ENCODE data around the gene DOK5. TPM values are rescaled to one million over a fixed set of nuclear protein-coding genes. Genes with fewer than 3 reads are reported as not detected.

The DOK5 gene
- total and polyA plus RNA-seq, 9 of the 15 experiments (the other 6 are each of a cell fraction or from before 2014, with no cell fraction given), result not detected

DNA sequence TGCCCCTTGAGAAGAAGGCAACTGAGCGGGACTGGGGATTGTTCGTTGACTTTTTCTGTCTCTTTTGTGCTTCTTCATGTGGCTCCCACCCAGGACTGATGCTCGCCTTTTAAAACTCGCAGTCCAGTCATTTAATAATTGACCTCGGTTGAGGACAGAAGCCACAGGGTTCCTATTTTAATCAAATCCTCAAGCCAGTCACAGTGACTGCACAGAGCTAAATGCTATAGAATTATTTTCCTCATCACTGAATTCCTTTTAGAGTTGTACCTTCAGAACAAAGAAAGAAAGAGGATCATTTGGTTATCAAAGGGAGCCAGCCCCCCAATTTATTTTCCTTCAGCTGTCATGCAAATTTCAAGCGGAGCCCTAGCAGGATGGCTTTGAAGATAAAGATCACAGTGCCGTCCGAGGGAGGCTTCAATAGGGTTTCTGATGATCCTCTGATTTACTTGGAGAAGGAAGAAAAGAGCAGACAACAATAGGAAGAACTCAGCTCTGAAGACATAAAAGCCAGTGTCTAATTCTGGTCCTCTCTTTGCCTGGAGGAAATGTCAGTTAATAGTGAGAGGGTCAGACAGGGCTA is 186.6 kb downstream of the DOK5 start:
- Histone ChIP-seq H3K36me3 (ENCODE audit: control insufficient read depth, insufficient read depth, low read length) (no peaks in the 10 kb centered on the region), H3K9ac (ENCODE audit: insufficient read depth in 1 of 2, low read depth in 2 of 2, low read length in 2 of 2) (no peak overlapping the region), H3K4me3 (no peak overlapping the region), H3K9me3 (replicated peaks; ENCODE audit: control insufficient read depth, insufficient read depth, low read depth, low read length) (no peaks in the 10 kb centered on the region), H3K79me2 (ENCODE audit: control insufficient read depth, insufficient read depth, low read length) (no peaks in the 10 kb centered on the region), H3K4me1 (replicated peaks in 1 of 2; ENCODE audit: control insufficient read depth in 2 of 2, insufficient read depth in 2 of 2, low read length in 2 of 2) (no peaks in the 10 kb centered on the region), H3K4me2 (ENCODE audit: insufficient read depth, low read length) (no peak overlapping the region), H3K27me3 (ENCODE audit: control insufficient read depth in 2 of 2, insufficient read depth in 2 of 2, low read length in 2 of 2) (no peaks in the 10 kb centered on the region), H2AFZ (ENCODE audit: low read depth, low read length) (no peak overlapping the region), H3K27ac (ENCODE audit: extremely low read depth, low read depth, low read length) (no peak overlapping the region), H4K20me1 (replicated peaks; ENCODE audit: control insufficient read depth, insufficient read depth, low read length) (no peaks in the 10 kb centered on the region), H3K9me1 (ENCODE audit: control insufficient read depth, insufficient read depth, low read length) (no peaks in the 10 kb centered on the region)
- TF ChIP-seq, protein P1, sequence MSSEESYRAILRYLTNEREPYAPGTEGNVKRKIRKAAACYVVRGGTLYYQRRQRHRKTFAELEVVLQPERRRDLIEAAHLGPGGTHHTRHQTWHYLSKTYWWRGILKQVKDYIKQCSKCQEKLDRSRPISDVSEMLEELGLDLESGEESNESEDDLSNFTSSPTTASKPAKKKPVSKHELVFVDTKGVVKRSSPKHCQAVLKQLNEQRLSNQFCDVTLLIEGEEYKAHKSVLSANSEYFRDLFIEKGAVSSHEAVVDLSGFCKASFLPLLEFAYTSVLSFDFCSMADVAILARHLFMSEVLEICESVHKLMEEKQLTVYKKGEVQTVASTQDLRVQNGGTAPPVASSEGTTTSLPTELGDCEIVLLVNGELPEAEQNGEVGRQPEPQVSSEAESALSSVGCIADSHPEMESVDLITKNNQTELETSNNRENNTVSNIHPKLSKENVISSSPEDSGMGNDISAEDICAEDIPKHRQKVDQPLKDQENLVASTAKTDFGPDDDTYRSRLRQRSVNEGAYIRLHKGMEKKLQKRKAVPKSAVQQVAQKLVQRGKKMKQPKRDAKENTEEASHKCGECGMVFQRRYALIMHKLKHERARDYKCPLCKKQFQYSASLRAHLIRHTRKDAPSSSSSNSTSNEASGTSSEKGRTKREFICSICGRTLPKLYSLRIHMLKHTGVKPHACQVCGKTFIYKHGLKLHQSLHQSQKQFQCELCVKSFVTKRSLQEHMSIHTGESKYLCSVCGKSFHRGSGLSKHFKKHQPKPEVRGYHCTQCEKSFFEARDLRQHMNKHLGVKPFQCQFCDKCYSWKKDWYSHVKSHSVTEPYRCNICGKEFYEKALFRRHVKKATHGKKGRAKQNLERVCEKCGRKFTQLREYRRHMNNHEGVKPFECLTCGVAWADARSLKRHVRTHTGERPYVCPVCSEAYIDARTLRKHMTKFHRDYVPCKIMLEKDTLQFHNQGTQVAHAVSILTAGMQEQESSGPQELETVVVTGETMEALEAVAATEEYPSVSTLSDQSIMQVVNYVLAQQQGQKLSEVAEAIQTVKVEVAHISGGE (CRISPR knock-in tag; IDR thresholded peaks at IDR 0.05), result peak in 1 of 3 experiments; percentile 32; a peak in 2 of 6 replicates
- TF ChIP-seq SOX6 (IDR thresholded peaks at IDR 0.05), result no peak
- no peak for ATAC-seq
- DNase-seq (ENCODE audit: extremely low read depth in 1 of 4, low spot score in 3 of 4), result no peak
- no peak for FAIRE-seq
- CTCF ChIA-PET (ENCODE audit: low intra/inter-chr PET ratio), result no interaction called here
- no TSS peak for BruUV-seq (replicated peaks)
- intact Hi-C loops (cut with micrococcal nuclease), result no loop called here
- in situ Hi-C loops (cut with MboI), result loop anchor here (25.0 kb wide), 2 partner anchors 1575 to 1925 kb away; partner anchors contain the start of gene MC3R
- POLR2A ChIA-PET, result no interaction called here
- under 1% methylated on average over 8 of the region's 8 CpGs for WGBS (ENCODE audit: insufficient coverage, low coverage, missing lambda C conversion rate)

Measured in K562 (cell line).